Effector CD8-positive, alpha-beta T cell (primary cell): Measurements from ENCODE around the gene SLC16A6.
"Not testable (repeated sequence)": the region's sequence is repeated elsewhere in the genome, so short reads cannot be mapped to it uniquely, and the experiment has no call there.

Experiments
- DNase-seq: peaks from one replicate; lab custom pipeline; 2025; lab: John Stamatoyannopoulos, UW

SLC16A6 gene

DNA sequence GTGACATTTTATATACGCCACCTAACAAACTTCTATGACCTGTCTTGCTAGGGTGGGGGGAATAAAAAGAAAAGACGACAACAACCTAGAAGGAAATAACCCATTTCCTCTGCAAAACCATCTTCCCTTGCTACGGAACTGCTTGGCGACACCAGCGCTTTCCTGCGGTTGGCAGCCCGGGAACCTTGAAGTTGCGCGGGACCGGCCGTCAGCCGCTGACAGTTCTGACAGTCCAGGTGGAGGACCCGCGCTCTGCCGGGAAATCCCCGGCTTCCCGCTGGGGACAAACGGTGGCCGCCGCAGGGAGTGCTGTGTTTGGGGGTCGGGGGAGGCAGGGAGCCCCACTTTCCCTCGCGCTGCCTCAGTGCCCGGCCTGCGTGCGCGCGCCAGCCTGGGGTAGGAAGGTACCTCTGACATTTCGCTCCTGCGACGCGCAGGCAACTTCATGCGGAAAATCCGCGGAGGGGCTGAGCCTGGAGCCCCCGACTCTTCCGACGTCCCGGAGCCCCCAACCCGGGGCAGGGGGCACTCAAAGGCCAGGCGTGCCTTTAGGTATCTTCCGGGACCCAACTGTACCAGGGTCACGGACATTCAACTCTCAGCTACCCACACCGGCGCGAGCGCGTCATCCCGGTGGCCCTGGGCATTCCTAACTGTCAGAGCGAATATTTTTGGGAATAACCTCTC is 516 bp downstream of the SLC16A6 start:
- DNase-seq: peak; percentile 49

DNA sequence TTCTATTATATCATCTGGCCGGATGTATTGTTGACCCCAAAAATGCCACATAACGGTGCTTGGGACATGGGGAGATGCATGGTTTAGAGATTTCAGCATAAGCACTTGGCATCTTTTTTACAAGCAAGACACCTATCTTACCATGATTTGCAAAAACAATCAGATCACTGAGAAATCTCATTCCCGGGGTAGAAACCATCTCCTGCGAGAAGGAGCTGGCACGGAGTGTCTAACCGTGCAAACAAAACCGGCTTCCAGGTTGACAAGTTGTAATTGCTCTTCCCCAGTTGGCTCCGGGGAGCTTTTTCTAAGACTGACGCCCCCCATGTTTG is 1.0 kb downstream of the SLC16A6 start:
- DNase-seq: no peak

DNA sequence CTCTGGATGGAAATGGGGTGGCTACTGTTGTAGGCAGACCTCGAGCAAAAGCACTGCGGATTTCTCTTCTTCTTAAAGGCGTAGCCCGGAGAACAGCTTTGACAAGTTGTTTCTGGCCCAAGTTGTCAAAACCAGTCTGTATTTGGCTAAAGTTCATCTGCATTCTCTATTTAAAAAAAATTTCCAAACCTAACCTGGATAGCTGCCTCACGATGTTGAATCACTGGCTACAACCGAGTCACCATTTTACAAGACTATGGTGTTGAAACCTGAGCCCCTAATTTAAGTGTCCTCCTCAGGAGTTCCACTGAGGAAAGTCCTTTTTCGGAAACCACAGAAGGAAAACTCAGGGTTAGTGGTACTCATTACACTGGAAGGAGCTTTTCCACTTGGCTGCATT is 1.5 kb downstream of the SLC16A6 start:
- DNase-seq: no peak

DNA sequence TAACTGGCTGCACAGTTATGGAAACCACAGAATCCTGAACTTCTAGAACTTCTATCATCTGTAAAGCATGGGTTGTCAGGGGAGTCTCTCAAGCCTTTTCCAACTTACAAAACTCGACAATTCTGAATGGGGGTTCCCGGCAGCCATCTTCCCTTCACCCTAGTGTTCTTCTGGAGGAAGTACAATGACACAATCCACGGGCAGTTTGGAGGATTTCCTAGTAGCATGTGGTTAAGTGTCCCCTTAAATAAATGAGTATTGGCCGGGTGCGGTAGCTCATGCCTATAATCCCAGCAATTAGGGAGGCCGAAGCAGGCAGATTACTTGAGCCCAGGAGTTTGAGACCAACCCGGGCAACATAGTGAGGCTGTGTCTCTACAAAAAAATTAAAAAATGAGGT is 2.1 kb downstream of the SLC16A6 start:
- no peak for DNase-seq

DNA sequence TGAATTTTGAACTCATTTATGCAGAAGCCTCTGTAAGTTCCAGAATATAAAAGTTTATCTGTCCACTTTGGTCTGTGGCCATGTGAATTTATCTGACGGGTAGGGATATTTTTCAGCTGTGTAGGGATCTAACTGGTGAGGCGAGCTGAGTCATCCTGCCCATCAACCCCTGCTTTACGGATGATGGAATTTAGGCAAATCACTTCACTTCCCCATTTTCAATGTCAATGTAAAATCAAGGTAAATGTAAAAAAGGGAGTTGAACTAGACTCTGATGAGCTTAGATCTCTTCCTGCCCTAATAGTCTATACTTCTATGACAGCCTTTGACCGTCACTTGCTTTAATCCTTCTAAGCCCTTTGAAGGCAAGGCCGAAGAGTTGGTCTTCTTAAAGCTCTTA is 2.6 kb downstream of the SLC16A6 start:
- DNase-seq: no peak

DNA sequence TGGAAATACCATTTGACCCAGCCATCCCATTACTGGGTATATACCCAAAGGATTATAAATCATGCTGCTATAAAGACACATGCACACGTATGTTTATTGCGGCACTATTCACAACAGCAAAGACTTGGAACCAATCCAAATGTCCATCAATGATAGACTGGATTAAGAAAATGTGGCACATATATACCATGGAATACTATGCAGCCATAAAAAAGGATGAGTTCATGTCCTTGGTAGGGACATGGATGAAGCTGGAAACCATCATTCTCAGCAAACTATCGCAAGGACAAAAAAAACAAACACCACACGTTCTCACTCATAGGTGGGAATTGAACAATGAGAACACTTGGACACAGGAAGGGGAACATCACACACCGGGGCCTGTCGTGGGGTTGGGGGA is 9.0 kb downstream of the SLC16A6 start:
- DNase-seq: not testable (repeated sequence)

DNA sequence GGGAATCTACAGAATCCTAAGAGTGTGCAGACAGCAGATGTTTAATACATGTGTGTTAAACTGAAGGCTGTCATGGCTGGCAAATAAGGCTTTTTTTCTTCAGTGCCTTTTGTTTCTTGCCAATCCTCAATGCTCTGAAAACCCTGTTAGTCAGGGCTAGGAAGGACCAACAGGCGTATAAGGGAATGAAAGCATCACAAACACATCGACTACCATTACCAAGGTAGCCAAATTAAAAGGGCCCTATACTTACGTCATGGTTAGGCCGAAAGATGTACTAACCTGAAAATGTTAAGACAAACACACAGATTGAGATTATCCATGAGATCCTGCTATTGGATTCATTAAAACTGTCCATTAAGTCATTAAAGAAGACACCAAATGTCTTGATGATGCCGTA is 13.1 kb downstream of the SLC16A6 start:
- DNase-seq: no peak

DNA sequence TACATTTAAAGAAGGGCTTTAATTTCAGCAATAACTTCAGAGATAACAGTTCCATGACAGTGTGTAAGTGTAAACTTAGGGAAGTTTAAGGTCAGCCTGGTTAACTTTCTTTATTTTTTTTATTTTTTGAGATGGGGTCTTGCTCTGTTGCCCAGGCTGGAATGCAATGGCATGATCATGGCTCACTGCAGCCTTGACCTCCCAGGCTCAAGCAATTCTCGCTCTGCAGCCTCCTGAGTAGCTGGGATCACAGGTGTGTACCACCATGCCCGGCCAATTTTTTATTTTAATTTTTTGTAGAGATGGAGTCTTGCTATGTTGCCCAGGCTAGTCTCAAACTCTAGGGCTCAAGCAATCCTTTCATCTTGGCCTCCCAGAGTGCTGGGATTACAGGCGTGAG is 14.6 kb downstream of the SLC16A6 start:
- not testable (repeated sequence) for DNase-seq

DNA sequence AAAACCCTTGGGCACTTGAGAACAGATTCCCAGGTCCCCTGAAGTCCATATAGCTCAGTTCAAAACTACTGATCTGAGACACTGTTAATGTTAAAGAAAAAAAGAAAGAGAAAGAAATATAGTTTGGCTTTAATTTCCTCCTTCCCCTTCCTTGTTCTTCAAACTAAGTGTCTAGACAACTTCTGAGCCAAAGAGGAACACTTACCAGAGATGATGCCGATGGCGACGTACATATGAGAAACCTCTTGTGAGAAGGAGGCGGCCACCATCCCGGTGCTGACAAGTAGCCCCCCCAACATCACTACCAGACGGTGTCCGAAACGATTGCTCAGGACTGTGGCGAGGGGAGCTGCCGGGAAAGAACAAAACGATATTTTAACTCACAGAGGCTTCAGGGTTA is 17.2 kb downstream of the SLC16A6 start:
- DNase-seq: no peak

DNA sequence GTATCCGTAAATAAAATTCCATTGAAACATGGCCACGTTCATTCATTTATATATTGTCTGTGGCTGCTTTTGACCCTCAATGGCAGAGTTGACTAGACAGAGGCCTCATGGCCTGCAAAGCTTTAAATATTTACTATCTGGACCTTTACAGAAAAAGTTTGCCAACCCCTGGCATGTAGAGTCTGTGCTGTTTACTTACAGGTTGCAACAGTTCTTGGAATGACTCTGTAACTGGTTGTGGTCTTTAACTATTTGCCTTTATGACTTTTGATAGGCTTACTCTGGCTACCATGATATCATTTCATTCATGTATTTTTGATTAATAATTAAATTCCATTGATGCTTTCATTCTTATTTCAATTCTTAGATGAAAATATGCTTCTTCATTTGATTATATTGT is 25.1 kb downstream of the SLC16A6 start:
- DNase-seq: not testable (repeated sequence)

DNA sequence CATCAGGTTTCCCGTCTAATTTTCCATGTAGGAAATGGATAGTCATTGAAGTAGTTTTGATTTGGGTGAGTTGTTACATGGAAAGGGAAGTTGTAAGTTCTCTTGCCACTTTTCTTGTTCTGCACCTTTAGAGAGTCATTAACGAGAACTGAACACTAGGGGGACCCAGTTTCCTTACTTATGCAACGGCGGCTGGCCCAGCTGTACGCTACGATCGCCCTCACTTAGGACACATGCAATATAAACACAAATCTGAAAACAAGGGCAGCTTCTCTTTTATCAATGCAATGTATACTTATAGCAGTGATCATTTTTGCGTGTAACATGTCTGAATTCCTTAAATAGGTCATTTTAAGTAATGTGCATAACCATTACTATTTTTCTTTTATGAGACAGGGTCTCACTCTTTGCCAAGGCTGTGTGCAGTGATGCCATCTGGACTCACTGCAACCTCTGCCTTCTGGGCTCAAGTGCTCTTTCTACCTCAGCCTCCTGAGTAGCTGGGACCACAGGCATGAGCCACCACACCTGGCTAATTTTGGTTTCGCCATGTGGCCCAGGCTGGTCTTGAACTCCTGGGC is 27.7 kb downstream of the SLC16A6 start:
- DNase-seq: not testable (repeated sequence)

DNA sequence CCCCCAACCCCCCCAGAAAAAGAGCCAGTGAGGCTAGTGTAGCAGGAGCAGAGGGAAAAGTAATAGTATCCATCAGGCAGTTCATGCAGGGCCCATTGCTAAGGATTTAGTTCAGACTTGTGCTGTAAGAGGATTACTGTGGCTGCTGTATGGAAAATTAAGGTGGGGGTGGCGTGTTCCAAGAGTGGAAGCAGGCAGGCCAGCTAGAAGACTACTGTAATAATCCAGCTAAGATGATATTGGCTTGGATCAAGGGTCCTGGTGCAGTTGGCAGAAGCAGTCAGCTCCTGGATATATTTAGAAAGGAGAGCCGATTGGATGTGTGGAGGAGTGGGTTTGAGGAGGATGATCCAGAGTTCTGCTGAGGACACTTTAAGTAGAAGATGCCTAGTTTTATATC is 28.5 kb downstream of the SLC16A6 start:
- not testable (repeated sequence) for DNase-seq

DNA sequence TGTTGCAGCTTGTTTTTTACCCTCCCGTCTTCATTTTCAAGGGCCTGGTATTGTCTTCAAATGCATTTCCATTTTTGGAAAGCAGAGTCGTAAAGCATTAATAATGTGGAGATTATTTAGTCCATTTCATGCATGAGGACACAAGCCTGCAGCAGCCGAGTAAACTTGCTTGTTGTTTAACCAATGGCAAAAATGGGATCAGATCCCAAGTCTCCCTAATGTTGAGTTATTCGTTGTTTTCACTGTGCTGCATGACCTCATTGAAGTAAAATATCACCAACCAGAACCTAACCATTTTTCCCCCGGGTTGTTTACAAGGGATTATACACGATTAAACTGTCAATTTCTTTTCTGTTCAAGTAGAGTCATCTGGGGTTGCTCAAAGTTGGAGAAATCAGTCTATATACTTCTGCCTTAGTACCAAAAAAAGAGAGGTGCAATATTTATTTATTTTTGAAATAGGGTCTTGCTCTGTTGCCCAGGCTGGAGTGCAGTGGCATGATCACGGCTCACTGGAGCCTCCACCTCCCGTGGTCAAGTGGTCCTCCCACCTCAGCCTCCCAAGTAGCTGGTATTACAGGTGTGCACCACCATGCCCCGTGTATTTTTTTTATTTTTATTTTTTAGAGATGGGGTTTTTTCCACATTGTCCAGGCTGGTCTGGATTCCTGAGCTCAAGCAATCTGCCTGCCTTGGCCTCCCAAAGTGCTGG is 30.7 kb downstream of the SLC16A6 start:
- DNase-seq: no peak

DNA sequence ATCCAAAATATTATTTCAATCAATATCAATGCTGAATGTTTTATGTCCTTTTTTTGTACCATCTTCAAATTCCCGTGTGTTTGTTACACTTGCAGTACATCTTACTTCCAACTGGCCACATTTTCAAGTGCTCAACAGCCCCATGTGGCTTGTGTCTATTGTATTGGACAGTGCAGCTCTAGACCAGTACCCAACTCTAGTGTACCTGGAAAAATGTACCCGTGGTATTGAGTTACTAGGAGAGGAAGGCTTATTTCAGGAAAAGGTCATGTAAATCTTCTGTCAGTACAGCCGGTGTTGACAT is 31.3 kb downstream of the SLC16A6 start:
- DNase-seq: not testable (repeated sequence)

DNA sequence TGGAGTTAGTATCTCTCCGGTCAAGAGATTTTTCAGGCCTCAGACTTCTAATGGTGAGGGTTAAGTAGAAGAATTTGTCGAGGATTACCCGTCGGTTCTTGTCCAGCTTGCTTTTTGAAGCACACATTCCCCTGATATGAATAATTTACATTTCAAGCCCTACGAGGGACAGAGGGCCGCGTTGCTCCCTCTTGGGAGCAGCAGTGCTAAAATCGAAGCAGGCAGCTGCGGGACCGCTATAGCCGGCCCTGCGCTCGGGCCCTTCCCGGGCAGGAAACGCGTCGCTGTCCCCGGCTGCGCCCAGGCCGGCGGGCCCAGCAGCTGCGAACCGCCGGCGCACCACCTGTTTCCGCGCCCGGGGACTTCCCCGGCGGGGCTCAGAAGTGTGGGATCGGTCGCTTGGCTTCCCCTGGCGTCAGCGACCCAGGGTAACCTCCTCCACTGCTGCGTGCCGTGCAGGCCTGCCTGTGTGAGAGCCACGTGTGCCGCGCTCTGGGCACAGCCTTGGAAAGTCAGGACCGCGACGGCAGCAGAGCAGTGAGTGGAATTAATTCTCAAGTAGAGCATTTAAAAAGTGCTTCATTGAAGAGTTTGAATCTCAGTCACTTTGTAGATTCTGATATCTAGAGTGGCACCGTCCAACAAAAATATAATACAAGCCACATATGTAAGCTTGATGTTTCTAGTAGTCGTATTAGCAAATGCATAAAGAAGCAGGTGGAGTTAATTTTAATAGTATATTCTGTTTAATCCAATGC is 31.9 kb downstream of the SLC16A6 start:
- DNase-seq: peak; percentile 49

DNA sequence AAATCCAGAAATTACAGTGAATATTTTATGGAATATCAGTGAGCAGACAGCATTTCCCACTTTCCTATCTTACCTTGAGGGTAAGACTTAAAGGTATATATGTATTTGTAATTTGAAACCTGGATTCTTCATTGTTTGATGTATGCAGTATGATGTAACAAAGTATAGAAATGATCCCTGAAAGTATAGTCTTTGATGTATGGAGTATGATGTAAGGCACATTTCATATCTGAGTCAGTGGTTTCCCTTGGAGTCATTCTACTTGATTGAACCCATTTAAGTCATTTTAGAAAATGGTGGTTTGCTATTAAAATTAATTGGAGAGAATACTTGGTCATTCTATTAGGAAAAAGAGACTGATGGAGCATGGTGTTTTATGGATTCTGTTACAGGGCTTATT is 33.0 kb downstream of the SLC16A6 start:
- DNase-seq: no peak

DNA sequence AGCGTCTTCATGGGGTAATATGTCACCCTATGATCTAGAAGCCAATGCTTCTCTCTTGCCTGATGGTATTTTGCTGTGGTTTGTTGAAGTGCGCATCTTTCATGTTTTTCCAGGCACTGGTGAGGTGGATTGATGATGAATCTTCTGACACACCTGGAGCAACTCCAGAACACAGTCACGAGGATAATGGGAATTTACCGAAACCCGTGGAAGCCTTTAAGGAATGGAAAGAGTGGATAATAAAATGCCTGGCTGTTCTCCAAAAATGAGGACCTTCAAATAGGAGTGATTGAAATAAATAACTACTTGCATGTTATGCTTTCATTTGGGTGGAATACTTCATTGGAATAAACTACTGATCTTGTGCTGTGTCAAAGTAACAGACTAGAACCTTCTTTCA is 34.2 kb downstream of the SLC16A6 start:
- not testable (repeated sequence) for DNase-seq

DNA sequence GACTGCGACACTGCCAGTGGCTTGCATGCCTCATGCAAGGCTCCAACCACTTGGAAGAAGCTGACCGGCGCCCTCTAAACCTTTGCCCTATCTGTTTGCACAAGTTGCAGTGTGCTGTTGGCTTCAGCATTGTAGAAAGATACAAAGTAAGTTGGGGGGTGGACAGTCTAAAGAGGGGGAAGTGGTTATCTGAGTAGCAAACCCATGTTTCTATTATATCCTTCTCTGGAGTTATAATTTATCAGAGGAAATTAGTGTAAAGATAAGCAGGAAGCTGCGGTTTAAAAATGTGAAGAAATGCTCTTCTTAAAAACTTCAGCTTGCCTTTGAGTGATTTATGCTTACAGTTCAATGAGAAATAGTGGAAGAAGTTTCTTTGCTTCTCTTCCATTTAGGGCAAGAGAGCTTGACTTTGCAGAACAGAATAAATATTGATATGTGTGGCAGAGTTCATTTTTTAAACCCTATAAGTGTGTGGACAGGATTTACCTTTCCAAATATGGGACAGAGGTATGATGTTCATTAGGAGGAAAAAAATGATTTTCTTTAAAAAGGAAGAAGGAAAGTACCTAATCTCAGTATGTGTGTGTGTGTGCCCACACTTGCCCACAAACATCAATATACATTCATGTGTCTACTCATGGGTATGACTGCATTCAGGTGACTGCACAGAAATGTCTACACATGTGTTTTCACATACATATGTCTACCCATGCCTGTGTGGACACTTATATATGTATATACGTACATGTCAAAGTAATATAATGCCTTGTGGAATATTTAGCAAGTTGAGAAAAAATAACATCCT is 35.0 kb downstream of the SLC16A6 start:
- no peak for DNase-seq

DNA sequence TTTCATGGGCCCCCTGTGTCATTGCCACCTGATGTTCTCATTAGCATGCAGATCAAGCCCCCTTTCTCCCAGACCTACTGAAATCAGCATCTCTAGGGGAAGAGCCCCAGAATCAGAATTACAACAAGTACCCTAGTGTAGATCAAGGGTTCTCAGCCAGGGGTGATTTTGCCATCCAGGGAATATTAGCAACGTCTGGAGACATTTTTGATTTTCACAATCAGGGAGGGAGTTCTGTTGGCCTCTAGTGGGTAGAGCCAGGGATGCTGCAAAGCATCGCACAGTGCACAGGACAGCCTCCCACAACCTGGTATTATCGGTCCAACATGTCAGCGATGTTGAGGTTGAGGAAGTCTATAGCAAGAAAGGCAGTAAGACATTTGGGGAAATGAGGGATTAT is 35.8 kb downstream of the SLC16A6 start:
- DNase-seq: no peak

DNA sequence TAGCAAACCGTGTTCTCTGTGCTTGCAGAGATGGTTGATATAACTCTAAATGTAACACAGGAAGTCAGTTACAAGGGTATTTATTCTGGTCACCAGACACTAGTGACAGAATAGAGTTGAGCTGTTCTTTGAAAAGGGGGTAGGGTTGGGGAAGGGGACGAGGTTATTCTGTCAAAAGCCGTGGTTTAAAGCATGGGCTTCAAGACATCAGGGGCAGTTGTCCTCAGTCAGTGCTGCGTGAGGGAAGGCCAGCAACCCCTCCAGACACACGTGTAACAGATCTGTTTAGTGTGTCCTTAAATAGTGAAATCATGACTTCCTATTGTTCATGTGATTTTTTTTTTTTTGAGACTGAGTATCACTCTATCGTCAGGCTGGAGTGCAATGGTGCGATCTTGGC is 37.5 kb downstream of the SLC16A6 start:
- not testable (repeated sequence) for DNase-seq

DNA sequence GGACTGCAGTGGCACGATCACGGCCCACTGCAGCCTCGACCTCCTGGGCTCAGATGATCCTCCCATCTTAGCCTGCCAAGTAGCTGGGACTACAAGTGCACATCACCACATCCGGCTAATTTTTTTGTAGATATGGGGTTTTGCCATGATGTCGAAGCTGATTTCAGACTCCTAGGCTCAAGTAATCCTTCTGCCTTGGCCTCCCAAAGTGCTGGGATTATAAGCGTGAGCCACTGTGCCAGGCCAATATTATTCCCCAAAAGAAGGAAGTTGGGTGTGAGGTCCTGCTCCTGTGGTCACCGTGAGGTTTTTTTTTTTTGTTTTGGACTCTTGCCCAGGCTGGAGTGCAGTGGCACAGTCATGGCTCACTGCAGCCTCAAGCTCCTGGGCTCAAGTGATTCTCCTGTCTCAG is 41.6 kb downstream of the SLC16A6 start:
- no peak for DNase-seq

DNA sequence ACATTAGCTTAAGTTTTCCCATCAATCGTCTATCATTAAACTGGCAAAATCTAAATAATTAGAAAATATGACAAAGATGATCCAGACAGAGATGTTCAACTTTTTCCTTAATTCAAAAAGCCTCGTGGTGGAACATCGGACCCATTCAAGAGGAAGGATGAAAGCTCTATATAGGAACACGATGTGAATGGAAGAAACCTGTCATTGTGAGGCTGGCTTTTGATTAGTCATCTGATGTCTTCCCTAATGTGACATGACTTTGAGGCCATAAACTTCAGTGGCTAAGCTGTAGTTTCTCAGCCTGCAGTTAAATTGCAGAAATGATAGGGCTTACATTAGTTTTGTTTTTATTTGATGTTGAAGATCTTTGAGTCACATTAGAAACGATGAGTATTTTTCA is 42.0 kb downstream of the SLC16A6 start:
- no peak for DNase-seq
